Neural cell (in vitro differentiated cells): ENCODE data around the gene ANKS1B. TPM values are rescaled to one million over a fixed set of nuclear protein-coding genes. Genes with fewer than 3 reads are reported as not detected.

Experiments used
- H2AFZ ChIP-seq: fragments of 200-600, 300-800 bp; sonication (generic), shearing (Covaris generic); 2 replicates; pipeline ENCODE4 v1.6.0; 2014; ENCODE audit warnings: low read depth, mild to moderate bottlenecking, antibody characterized with exemption, low read length, moderate library complexity
- H3F3A ChIP-seq: fragments of 200-600 bp; shearing (Covaris generic); 2 replicates; pipeline ENCODE4 v1.6.1; 2016; ENCODE audit warnings: mild to moderate bottlenecking, moderate library complexity, mixed read lengths, antibody characterized with exemption, low read length; ENCODE audit not compliant: insufficient read depth, poor library complexity, severe bottlenecking
- H3K27ac ChIP-seq: fragments of 200-600, 300-800 bp; sonication (generic), shearing (Covaris generic); 2 replicates; pipeline ENCODE4 v1.5.1; 2014; ENCODE audit warnings: mild to moderate bottlenecking, low read length, moderate library complexity
- H3K27me3 ChIP-seq: fragments of 300-800, 200-600 bp; sonication (generic), shearing (Covaris generic); 2 replicates; pipeline ENCODE4 v1.6.0; 2014; ENCODE audit warnings: mild to moderate bottlenecking, low read depth, low read length, moderate library complexity; ENCODE audit not compliant: insufficient read depth
- H3K36me3 ChIP-seq: fragments of 300-800, 200-600 bp; sonication (generic), shearing (Covaris generic); 2 replicates; pipeline ENCODE4 v1.5.1; 2014; ENCODE audit warnings: mild to moderate bottlenecking, antibody characterized with exemption, low read length, moderate library complexity; ENCODE audit not compliant: insufficient read depth
- H3K4me2 ChIP-seq: fragments of 300-800, 200-600 bp; sonication (generic), shearing (Covaris generic); 2 replicates; pipeline ENCODE4 v1.6.0; 2014; ENCODE audit warnings: mild to moderate bottlenecking, low read length
- H3K4me3 ChIP-seq: fragments of 300-800, 200-600 bp; sonication (generic), shearing (Covaris generic); 2 replicates; pipeline ENCODE4 v1.5.1; 2014; ENCODE audit warnings: mild to moderate bottlenecking, low read length, moderate library complexity
- H3K79me2 ChIP-seq: fragments of 200-600 bp; shearing (Covaris generic); replicated peaks from 2 replicates; pipeline ENCODE4 v1.6.0; 2014; ENCODE audit warnings: mild to moderate bottlenecking, low read length, moderate library complexity; ENCODE audit not compliant: insufficient read depth
- H3K9ac ChIP-seq: fragments of 300-800, 200-600 bp; sonication (generic), shearing (Covaris generic); 2 replicates; pipeline ENCODE4 v1.6.1; 2016; ENCODE audit warnings: mild to moderate bottlenecking, low read length, mixed read lengths
- H3K9me2 ChIP-seq: fragments of 200-600 bp; shearing (Covaris generic); 2 replicates; pipeline ENCODE4 v1.6.1; 2016; ENCODE audit warnings: mild to moderate bottlenecking, low read length, mixed read lengths; ENCODE audit not compliant: insufficient read depth
- H3K9me3 ChIP-seq: fragments of 200-600, 300-800 bp; sonication (generic), shearing (Covaris generic); 2 replicates; pipeline ENCODE4 v1.6.1; 2016; ENCODE audit warnings: mild to moderate bottlenecking, mixed run types, low read length, moderate library complexity, mixed read lengths
- H4K20me1 ChIP-seq: fragments of 200-600 bp; shearing (Covaris generic); 2 replicates; pipeline ENCODE4 v1.6.1; 2016; ENCODE audit warnings: mild to moderate bottlenecking, mixed run types; ENCODE audit not compliant: insufficient read depth
- EP300 ChIP-seq: fragments of 450-650 bp; conservative IDR thresholded peaks from 2 replicates; pipeline ENCODE4 v1.6.1; 2014; ENCODE audit warnings: antibody characterized with exemption, mild to moderate bottlenecking, moderate library complexity; ENCODE audit not compliant: poor library complexity, severe bottlenecking
- EZH2 ChIP-seq: fragments of 200-600, 300-800 bp; shearing (Covaris generic), sonication (generic); IDR thresholded peaks from 2 replicates; pipeline ENCODE4 v1.6.1; 2014; ENCODE audit warnings: antibody characterized with exemption, low read length, borderline replicate concordance, mild to moderate bottlenecking; ENCODE audit not compliant: insufficient read depth, poor library complexity, severe bottlenecking
- MXI1 ChIP-seq: fragments of 450-650 bp; conservative IDR thresholded peaks from 2 replicates; pipeline ENCODE4 v1.6.1; 2014; ENCODE audit warnings: antibody characterized with exemption, mild to moderate bottlenecking; ENCODE audit not compliant: poor library complexity, severe bottlenecking
- POLR2AphosphoS5 ChIP-seq: IDR thresholded peaks from 2 replicates; pipeline ENCODE4 v1.6.1; 2012
- RAD21 ChIP-seq: fragments of 450-650 bp; conservative IDR thresholded peaks from 2 replicates; pipeline ENCODE4 v1.6.1; 2014; ENCODE audit warnings: antibody characterized with exemption, mild to moderate bottlenecking, moderate library complexity
- SMC3 ChIP-seq: fragments of 450-650 bp; conservative IDR thresholded peaks from 2 replicates; pipeline ENCODE4 v1.6.1; 2014; ENCODE audit warnings: antibody characterized with exemption, mild to moderate bottlenecking, moderate library complexity; ENCODE audit not compliant: poor library complexity
- TAF1 ChIP-seq: IDR thresholded peaks from 2 replicates; pipeline ENCODE4 v1.6.1; 2012; ENCODE audit warnings: low read depth
- polyA plus RNA-seq: library from polyadenylated mRNA; depleted of rRNA; stranded (reverse); fragments of >200 nt; gene quantifications from 2 replicates; pipeline ENCODE4 v1.2.3, GENCODE V29; 2014
- TF ChIP-seq, protein P1 (sequence below): fragments of 450-650 bp; IDR thresholded peaks from 2 replicates; pipeline ENCODE4 v1.5.1; 2014; ENCODE audit warnings: antibody characterized with exemption, mild to moderate bottlenecking, moderate library complexity; ENCODE audit not compliant: poor library complexity, severe bottlenecking
- TF ChIP-seq, protein P2 (sequence below): IDR thresholded peaks from 2 replicates; pipeline ENCODE4 v1.6.1; 2012; ENCODE audit warnings: borderline replicate concordance

The ANKS1B gene
- polyA plus RNA-seq, 1 donor from 2014 or later, result 65.6 TPM

GRCh38 chr12:99387661-99388060 lies 597.1 kb downstream of the ANKS1B start:
- no peaks in the 10 kb centered on the region for H3K9me2 ChIP-seq
- H3K27me3 ChIP-seq, result no peaks in the 10 kb centered on the region
- H3K9ac ChIP-seq, result no peak overlapping the region
- no peaks in the 10 kb centered on the region for H3K9me3 ChIP-seq
- no peak for TF ChIP-seq MXI1
- H3K79me2 ChIP-seq, result no peaks in the 10 kb centered on the region
- H3K4me2 ChIP-seq, result no peak overlapping the region
- H3K36me3 ChIP-seq, result no peaks in the 10 kb centered on the region
- H3F3A ChIP-seq, result no peaks in the 10 kb centered on the region
- no peak overlapping the region for H3K27ac ChIP-seq
- no peak overlapping the region for H3K4me3 ChIP-seq
- H2AFZ ChIP-seq, result no peak overlapping the region
- no peaks in the 10 kb centered on the region for H4K20me1 ChIP-seq

DNA sequence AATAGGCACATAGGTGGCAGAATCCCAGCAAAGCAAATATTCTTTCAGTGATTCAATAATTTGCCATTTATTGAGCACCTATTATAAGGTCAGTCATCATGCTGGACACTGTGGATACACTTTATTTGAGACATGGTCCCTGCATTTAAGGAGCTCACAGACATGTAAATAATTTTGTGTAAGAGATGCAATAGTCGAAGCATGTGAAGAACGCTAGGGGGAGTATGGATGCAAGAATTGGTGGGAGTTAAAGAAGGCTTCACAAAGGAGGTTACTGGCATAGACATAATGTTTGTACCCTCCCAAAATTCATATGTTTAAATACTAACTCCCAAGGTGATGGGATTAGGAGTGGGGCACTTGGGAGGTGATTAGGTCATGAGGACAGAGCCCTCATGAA lies 597.8 kb downstream of the ANKS1B start:
- H3K9me2 ChIP-seq, result no peaks in the 10 kb centered on the region
- H3F3A ChIP-seq, result no peaks in the 10 kb centered on the region
- TF ChIP-seq TAF1 (no peak), EP300 (no peak), POLR2AphosphoS5 (no peak)
- TF ChIP-seq, protein P1, sequence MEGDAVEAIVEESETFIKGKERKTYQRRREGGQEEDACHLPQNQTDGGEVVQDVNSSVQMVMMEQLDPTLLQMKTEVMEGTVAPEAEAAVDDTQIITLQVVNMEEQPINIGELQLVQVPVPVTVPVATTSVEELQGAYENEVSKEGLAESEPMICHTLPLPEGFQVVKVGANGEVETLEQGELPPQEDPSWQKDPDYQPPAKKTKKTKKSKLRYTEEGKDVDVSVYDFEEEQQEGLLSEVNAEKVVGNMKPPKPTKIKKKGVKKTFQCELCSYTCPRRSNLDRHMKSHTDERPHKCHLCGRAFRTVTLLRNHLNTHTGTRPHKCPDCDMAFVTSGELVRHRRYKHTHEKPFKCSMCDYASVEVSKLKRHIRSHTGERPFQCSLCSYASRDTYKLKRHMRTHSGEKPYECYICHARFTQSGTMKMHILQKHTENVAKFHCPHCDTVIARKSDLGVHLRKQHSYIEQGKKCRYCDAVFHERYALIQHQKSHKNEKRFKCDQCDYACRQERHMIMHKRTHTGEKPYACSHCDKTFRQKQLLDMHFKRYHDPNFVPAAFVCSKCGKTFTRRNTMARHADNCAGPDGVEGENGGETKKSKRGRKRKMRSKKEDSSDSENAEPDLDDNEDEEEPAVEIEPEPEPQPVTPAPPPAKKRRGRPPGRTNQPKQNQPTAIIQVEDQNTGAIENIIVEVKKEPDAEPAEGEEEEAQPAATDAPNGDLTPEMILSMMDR, result no peak
- no peak overlapping the region for H3K27ac ChIP-seq
- H3K9ac ChIP-seq, result no peak overlapping the region
- no peaks in the 10 kb centered on the region for H4K20me1 ChIP-seq
- H3K4me3 ChIP-seq, result no peak overlapping the region
- no peaks in the 10 kb centered on the region for H3K79me2 ChIP-seq
- no peak overlapping the region for H3K4me2 ChIP-seq
- no peaks in the 10 kb centered on the region for H3K9me3 ChIP-seq
- H3K36me3 ChIP-seq, result no peaks in the 10 kb centered on the region
- H3K27me3 ChIP-seq, result no peaks in the 10 kb centered on the region
- no peak overlapping the region for H2AFZ ChIP-seq

DNA sequence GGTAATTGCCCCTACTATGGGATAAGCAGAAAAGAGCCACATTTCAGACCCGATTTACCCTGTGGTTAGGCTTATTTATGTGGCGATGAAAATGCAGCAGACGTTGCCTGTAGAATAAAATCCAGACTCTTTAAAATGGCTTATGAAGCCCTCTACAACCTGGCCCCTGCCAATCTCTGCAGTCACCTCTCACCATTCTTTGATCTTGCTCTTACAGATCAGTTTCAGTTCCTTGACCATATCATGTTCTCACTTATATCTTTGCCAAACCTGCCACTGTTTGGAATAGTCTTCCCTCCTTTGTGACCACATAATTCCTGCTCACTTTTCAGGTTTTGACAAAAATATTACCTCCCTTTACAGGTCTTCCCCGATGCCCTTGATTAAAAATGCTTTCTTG lies 601.5 kb downstream of the ANKS1B start:
- H3K9ac ChIP-seq, result no peak overlapping the region
- no peaks in the 10 kb centered on the region for H3K79me2 ChIP-seq
- H2AFZ ChIP-seq, result no peak overlapping the region
- H3K36me3 ChIP-seq, result no peaks in the 10 kb centered on the region
- no peaks in the 10 kb centered on the region for H4K20me1 ChIP-seq
- H3F3A ChIP-seq, result no peaks in the 10 kb centered on the region
- H3K27me3 ChIP-seq, result no peaks in the 10 kb centered on the region
- no peak overlapping the region for H3K27ac ChIP-seq
- no peak for TF ChIP-seq MXI1
- no peak for TF ChIP-seq RAD21
- TF ChIP-seq SMC3, result no peak
- no peak for TF ChIP-seq TAF1
- no peak for TF ChIP-seq EZH2
- TF ChIP-seq POLR2AphosphoS5, result no peak
- TF ChIP-seq, protein P1, result no peak
- TF ChIP-seq, protein P2, sequence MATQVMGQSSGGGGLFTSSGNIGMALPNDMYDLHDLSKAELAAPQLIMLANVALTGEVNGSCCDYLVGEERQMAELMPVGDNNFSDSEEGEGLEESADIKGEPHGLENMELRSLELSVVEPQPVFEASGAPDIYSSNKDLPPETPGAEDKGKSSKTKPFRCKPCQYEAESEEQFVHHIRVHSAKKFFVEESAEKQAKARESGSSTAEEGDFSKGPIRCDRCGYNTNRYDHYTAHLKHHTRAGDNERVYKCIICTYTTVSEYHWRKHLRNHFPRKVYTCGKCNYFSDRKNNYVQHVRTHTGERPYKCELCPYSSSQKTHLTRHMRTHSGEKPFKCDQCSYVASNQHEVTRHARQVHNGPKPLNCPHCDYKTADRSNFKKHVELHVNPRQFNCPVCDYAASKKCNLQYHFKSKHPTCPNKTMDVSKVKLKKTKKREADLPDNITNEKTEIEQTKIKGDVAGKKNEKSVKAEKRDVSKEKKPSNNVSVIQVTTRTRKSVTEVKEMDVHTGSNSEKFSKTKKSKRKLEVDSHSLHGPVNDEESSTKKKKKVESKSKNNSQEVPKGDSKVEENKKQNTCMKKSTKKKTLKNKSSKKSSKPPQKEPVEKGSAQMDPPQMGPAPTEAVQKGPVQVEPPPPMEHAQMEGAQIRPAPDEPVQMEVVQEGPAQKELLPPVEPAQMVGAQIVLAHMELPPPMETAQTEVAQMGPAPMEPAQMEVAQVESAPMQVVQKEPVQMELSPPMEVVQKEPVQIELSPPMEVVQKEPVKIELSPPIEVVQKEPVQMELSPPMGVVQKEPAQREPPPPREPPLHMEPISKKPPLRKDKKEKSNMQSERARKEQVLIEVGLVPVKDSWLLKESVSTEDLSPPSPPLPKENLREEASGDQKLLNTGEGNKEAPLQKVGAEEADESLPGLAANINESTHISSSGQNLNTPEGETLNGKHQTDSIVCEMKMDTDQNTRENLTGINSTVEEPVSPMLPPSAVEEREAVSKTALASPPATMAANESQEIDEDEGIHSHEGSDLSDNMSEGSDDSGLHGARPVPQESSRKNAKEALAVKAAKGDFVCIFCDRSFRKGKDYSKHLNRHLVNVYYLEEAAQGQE, result no peak
- no peak for TF ChIP-seq EP300
- H3K4me3 ChIP-seq, result no peak overlapping the region
- no peaks in the 10 kb centered on the region for H3K9me2 ChIP-seq
- no peak overlapping the region for H3K4me2 ChIP-seq
- H3K9me3 ChIP-seq, result no peaks in the 10 kb centered on the region
